Stimulated activated CD8-positive, alpha-beta memory T cell treated with anti-CD3 and anti-CD28 coated beads, Interleukin-7, amount 100 ng/mL, for 48 hours (primary cell): ENCODE results near the gene TUT1.
A peak's percentile ranks its signal among the peaks of the same experiment; 100 is the strongest.
"Not testable (repeated sequence)": the region's sequence is repeated elsewhere in the genome, so short reads cannot be mapped to it uniquely, and the experiment has no call there.

ENCODE experiments used
- DNase-seq, 2 donors: peaks; one replicate each; pipeline ENCODE4 v3.0.0-alpha.2; 2020; ENCODE audit warnings: low read depth in 1 of 2; ENCODE audit errors: extremely low read depth in 1 of 2

Gene TUT1

GRCh38 chr11:62556875-62557631 lies 34.3 kb downstream of the TUT1 start:
- peak in 1 of 2 donors; percentile 67 for DNase-seq

- peak; percentile 77 to 88 for DNase-seq
These were observed 35.0 kb downstream of the TUT1 start for GRCh38 chr11:62556108-62556874.

GRCh38 chr11:62555464-62556107 lies 35.7 kb downstream of the TUT1 start:
- no peak for DNase-seq

GRCh38 chr11:62554387-62555167 lies 36.7 kb downstream of the TUT1 start:
- no peak for DNase-seq

- DNase-seq: no peak
These were observed 37.4 kb downstream of the TUT1 start for GRCh38 chr11:62553839-62554361.

GRCh38 chr11:62553080-62553838 lies 38.1 kb downstream of the TUT1 start:
- DNase-seq: no peak

GRCh38 chr11:62552485-62553079 lies 38.7 kb downstream of the TUT1 start:
- DNase-seq: no peak

- not testable (repeated sequence) for DNase-seq
These were observed 40.8 kb downstream of the TUT1 start for GRCh38 chr11:62550478-62550877.

GRCh38 chr11:62548545-62549335 lies 42.6 kb downstream of the TUT1 start:
- DNase-seq: no peak

- DNase-seq: no peak
These were observed 43.5 kb downstream of the TUT1 start for GRCh38 chr11:62547691-62548281.

- DNase-seq: no peak
These were observed 44.2 kb downstream of the TUT1 start for GRCh38 chr11:62546929-62547625.

- no peak for DNase-seq
These were observed 44.9 kb downstream of the TUT1 start, which contains the start of gene AHNAK for GRCh38 chr11:62546244-62546928. Gene AHNAK, minus strand, starts transcription at chr11:62546806. Its CDS starts 10,708 bp downstream, at chr11:62536098.

- DNase-seq: no peak
These were observed 45.7 kb downstream of the TUT1 start for GRCh38 chr11:62545437-62546243.

GRCh38 chr11:62544581-62545436 lies 46.5 kb downstream of the TUT1 start:
- DNase-seq: no peak

GRCh38 chr11:62543680-62544444 lies 47.5 kb downstream of the TUT1 start:
- DNase-seq: no peak
